RWPE2 (cell line): Measurements from ENCODE around the gene ANKZF1.
"Not testable (repeated sequence)": the region's sequence is repeated elsewhere in the genome, so short reads cannot be mapped to it uniquely, and the experiment has no call there.

Source experiments
- ATAC-seq: fragments of 200-7000 bp; cut with Tn5 transposase; 3 replicates; pipeline ENCODE4 v1.9.1; 2021; ENCODE audit warnings: low read depth
- DNase-seq: peaks from one replicate; pipeline ENCODE4 v3.0.0-alpha.2; 2020; ENCODE audit warnings: low spot score
- H3K27ac ChIP-seq: fragments of 450-650 bp; 2 replicates; pipeline ENCODE4 v1.5.1; 2017; ENCODE audit warnings: mild to moderate bottlenecking; ENCODE audit not compliant: poor library complexity, severe bottlenecking
- H3K27me3 ChIP-seq: fragments of 250-450 bp; sonication (Bioruptor Pico); 2 replicates; pipeline ENCODE4 v1.5.1; 2021; ENCODE audit warnings: mild to moderate bottlenecking, moderate library complexity; ENCODE audit not compliant: insufficient read depth, poor library complexity, severe bottlenecking
- H3K36me3 ChIP-seq: fragments of 250-450 bp; sonication (Bioruptor Pico); 2 replicates; pipeline ENCODE4 v1.5.1; 2020; ENCODE audit warnings: low read depth, mild to moderate bottlenecking, moderate library complexity
- H3K4me1 ChIP-seq: fragments of 250-450 bp; sonication (Bioruptor Pico); 2 replicates; pipeline ENCODE4 v1.5.1; 2021; ENCODE audit warnings: mild to moderate bottlenecking, moderate library complexity; ENCODE audit not compliant: insufficient read depth, poor library complexity, severe bottlenecking
- H3K4me3 ChIP-seq: fragments of 250-450 bp; sonication (Bioruptor Pico); 2 replicates; pipeline ENCODE4 v1.5.1; 2021; ENCODE audit warnings: mild to moderate bottlenecking, moderate library complexity; ENCODE audit not compliant: severe bottlenecking
- H3K9me3 ChIP-seq: fragments of 250-450 bp; sonication (Bioruptor Pico); 2 replicates; pipeline ENCODE4 v1.5.1; 2021; ENCODE audit warnings: mild to moderate bottlenecking, moderate library complexity; ENCODE audit not compliant: severe bottlenecking
- CTCF ChIP-seq: fragments of 450-650 bp; IDR thresholded peaks from one replicate; pipeline ENCODE4 v1.5.1; 2017; ENCODE audit warnings: mild to moderate bottlenecking, moderate library complexity; ENCODE audit not compliant: poor library complexity, severe bottlenecking

The ANKZF1 gene

GRCh38 chr2:219199470-219200211 is 30.0 kb upstream of the ANKZF1 start:
- DNase-seq (no peak), ATAC-seq (no peak)
- Histone ChIP-seq H3K4me1 (no peaks in the 10 kb centered on the region), H3K4me3 (no peak overlapping the region), H3K36me3 (no peaks in the 10 kb centered on the region), H3K27me3 (no peaks in the 10 kb centered on the region), H3K27ac (no peak overlapping the region), H3K9me3 (no peaks in the 10 kb centered on the region)
- no peak for TF ChIP-seq CTCF

GRCh38 chr2:219200502-219201326 is 28.9 kb upstream of the ANKZF1 start:
- not testable (repeated sequence) for H3K27ac ChIP-seq, H3K4me1 ChIP-seq, DNase-seq, ATAC-seq, H3K36me3 ChIP-seq, H3K27me3 ChIP-seq, H3K9me3 ChIP-seq, H3K4me3 ChIP-seq

- H3K27me3 ChIP-seq, H3K4me3 ChIP-seq, H3K9me3 ChIP-seq, H3K36me3 ChIP-seq, ATAC-seq, H3K27ac ChIP-seq, DNase-seq, H3K4me1 ChIP-seq: not testable (repeated sequence)
Measured at GRCh38 chr2:219201331-219201730, 28.3 kb upstream of the ANKZF1 start.

- no peak for TF ChIP-seq CTCF
- no peak for ATAC-seq
- H3K36me3 ChIP-seq, result peaks cover 8% of the 10 kb centered on the region
- DNase-seq, result no peak
- no peak overlapping the region for H3K27ac ChIP-seq
- H3K9me3 ChIP-seq, result no peaks in the 10 kb centered on the region
- H3K4me3 ChIP-seq, result no peak overlapping the region
- H3K4me1 ChIP-seq, result peaks cover 7% of the 10 kb centered on the region
- H3K27me3 ChIP-seq, result no peaks in the 10 kb centered on the region
Measured at GRCh38 chr2:219204425-219205164, 25.0 kb upstream of the ANKZF1 start.

- H3K27ac ChIP-seq, result no peak overlapping the region
- no peak for TF ChIP-seq CTCF
- no peak for ATAC-seq
Measured at GRCh38 chr2:219205165-219205538, 24.5 kb upstream of the ANKZF1 start.

More at GRCh38 chr2:219205165-219205538, 24.5 kb upstream of the ANKZF1 start:
- H3K27me3 ChIP-seq, result no peaks in the 10 kb centered on the region
- no peaks in the 10 kb centered on the region for H3K9me3 ChIP-seq
- peaks cover 7% of the 10 kb centered on the region for H3K4me1 ChIP-seq
- peaks cover 8% of the 10 kb centered on the region for H3K36me3 ChIP-seq
- H3K4me3 ChIP-seq, result no peak overlapping the region
- DNase-seq, result no peak
